SKM-1 (cell line): ENCODE results near the gene KISS1.

Source experiments
- DNase-seq: peaks from one replicate; lab custom pipeline; 2025; ENCODE audit not compliant: unreplicated experiment; lab: John Stamatoyannopoulos, UW

The KISS1 gene

DNA sequence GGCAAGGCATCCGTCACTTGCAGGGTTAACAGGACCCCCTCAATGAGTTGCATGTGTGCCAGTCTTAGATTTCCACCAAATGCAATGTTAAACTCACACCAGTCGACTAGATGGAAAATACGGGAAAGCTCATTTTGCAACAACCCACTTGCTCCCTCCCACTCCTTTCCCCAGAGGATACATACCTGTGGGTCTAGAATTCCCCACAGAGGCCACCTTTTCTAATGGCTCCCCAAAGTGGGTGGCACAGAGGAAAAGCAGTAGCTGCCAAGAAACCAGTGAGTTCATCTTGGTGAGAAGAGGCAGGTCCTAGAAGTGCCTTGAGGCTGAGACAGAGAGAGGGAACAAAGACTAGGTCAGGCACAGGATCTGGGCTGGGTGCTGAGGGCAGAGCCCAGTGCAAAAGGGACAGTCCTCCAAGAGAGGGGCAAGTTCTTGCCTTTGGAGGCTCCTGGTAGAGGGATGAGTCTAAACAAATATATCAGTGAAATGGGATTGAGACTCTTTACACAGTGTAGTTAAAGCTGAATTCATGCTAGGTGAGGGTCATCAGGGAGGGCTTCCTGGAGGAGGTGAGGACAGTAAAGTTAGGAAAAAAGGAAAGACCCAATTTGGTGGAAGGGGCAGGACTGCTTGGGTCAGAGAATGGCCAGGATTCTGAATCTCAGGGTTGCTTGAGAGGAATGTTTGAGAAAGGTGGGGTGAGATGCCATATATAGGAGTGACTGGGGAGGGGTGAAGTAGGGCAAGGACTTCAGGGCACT lies 3.5 kb downstream of the KISS1 start:
- no peak for DNase-seq

DNA sequence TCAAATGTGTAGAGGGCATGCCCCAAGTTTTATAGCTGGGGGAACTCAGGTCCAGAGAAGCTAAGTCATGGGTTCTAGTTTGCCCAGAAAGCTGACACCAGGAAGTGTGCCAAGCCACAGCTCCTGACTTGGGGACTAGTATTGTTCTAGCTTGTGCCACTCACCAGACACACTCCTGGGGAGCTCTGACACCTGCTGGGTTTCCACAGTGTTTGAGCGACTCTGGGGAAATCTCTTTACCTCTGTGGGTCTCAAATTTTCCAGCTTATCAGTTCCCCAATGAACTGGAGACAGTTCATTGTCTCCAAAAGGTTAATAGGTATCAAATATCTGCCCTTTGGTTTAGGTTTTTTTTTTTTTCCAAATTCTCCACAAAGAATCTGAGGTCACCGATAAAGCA lies 4.2 kb downstream of the KISS1 start:
- no peak for DNase-seq

DNA sequence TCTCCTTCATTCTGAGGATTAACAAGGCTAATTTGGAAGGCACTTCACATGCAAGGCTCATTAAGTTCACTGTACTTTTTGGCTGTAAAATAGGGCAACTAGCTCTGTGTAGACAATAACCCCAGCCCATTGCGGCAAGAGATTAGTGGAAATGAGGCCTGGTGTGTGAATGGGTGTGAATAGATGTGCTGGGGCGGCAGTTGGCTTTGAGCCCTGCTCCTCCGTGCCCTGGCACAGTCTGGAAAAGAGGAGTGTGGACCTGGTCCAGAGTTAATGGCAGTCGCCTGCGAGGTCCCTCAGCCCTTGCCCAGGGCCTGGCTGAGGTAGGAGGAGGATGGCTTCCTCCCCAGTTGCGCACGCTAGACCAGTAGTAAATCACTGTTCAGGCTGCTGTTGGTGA lies 4.8 kb downstream of the KISS1 start:
- no peak for DNase-seq

DNA sequence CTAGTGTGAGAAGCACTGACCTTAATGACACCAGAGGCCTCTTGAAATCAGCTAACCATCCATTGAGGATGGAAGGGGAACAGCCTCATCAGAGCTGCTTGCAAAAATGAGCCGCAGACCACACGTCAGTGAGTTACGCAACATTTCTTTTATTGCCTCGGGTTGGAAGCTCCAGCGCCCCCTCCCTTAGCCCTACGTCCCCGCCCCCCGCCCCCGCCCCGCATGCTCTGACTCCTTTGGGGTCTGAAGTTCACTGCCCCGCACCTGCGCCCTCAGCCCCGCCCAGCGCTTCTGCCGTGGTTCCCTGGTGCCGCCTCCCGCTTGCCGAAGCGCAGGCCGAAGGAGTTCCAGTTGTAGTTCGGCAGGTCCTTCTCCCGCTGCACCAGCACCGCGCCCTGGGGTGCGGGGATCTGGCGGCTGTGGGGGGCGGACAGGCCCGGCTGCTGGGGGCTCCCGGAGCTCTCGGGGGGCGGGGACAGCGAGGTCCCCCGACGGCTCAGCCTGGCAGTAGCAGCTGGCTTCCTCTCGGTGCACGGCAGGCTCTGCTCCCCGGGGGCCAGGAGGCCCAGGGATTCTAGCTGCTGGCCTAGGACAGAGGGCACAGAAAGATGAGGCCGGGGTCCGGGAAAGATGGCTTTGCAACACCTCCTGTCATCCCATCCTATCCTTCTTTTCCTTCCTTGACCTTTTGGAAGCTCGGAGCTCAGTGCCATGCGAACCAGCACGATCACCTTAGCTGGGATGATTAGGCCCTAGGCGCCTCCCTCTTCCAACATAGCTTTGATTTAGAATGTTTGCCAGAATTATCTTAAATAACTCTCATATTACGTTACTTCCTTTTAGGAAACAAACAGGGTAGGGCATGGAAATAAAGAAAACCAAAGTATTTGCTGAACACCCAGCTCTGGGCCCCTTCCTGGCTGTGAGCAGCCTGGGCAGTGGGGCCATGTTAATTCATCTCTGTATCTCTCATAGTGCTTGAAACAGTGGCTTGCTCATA lies 5.8 kb downstream of the KISS1 start:
- peak; percentile 98 for DNase-seq

DNA sequence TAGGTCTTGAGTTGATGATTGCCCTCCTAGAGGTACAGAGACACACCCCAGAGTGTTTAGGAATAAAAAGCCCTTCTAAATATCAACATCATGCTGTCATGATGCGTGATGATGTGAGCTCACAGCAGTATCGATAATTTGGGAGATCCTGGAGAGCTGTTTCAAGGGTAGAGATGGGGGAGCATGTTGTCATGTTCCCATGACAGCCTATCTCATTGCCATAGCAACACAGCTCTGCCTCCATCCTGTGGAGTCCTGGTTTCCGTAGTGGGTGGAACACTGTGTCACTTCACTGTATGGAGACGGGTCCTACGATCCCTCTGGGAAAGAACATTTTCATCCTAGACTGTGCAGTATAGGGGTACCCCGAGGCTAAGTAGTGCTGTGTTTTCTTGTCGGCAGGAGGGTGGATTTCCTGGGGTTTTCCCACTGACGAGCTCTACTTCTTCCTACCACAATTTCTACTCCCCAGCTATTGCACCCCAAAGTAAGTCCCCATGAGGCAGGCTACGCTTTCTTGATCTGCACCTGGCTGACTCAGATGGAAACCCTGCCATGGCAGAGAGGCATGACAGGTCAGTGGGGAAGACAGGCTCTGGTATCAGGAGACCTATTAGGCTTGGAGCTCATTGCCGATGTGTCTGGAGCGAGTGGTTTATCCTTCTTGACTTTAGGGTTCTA lies 7.2 kb downstream of the KISS1 start:
- DNase-seq = no peak

DNA sequence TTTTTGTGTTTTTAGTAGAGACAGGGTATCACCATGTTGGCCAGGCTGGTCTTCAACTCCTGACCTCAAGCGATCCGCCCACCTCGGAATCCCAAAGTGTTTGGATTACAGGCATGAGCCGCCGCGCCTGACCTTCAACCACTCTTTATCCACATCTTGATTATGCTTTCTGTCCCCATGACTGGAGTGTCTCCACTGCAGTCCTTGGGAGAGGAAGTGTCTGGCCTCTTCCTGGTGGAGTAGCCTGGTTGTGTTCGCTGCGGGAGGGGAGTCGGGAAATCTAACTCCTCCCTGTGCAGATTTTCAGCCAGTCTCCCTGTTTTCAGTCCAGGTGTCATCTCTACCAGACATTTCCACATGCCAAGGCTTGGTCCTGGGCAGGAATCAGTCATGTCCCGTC lies 9.7 kb downstream of the KISS1 start:
- no peak for DNase-seq

DNA sequence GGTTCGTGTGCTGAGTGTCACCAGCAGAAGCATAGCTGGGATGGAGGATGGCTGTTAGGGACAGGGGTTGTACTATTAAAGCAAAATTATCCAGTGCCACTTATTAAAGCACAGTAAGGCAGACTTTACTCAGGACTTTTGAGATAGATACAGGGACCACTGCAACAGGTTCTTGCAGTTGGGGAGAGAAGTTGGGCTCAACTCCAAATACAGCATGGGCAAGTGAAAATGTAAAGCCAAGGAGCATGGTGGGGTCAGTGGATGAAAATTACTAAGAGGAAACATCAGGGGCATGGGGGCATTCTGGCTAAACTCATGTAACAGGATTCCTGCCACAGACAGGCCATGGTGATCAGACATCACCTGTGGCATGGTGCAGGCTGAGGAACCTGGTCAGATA lies 15.2 kb downstream of the KISS1 start:
- no peak for DNase-seq

DNA sequence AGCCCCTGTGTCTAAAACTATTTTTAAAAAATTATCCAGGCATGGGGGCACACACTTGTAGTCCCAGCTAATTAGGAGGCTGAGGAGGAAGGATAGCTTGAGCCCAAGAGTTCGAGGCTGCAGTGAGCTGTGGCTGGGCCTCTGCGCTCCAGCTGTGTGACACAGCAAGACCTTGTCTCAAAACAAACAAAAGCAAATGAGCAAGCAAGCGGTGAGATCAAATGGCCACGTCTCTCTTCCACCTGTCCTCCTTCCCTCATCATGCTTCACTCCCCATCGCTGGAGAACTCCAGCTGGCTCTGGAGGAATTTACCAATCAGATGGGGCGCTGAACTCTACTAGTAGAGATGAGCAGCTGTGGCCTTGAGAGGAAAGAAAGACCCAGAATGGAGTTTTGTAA lies 16.2 kb downstream of the KISS1 start:
- no peak for DNase-seq

DNA sequence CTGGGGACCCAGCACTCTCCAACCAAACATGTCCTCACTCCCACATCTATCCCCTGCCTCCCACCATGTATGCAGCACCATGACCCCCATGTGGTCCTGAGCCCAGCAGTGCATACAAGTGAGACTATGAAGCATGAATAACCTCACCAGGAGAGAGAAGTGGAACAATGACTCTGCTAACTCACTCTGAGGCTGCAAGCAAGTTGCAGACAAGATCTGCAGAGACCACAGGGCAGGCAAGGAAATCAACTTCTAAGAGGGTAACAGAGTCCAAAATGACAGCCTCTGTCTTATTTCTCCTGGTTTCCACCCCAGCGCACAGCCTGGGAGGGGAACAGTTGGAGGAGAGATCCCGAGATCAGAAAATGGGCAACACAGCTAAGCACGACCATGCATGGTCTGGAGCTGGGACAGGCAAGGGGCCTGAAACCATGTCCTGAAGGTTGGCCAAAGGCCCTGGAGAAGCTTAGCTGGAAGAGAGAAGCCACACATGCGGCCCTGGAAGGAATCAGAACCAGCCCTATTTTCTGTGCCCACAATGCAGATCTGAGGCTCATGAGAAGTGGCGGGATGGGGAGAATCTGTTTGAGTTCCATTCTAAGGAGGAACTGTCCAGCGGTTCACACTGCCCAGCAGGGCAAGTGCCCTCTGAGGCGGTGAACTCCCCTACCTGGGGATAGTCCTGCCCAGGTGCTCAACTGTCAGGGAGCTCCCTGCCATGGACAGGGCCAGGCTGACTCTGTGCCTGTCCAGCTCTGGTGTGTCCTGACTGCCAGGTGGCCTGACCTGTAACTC lies 17.6 kb downstream of the KISS1 start:
- no peak for DNase-seq

DNA sequence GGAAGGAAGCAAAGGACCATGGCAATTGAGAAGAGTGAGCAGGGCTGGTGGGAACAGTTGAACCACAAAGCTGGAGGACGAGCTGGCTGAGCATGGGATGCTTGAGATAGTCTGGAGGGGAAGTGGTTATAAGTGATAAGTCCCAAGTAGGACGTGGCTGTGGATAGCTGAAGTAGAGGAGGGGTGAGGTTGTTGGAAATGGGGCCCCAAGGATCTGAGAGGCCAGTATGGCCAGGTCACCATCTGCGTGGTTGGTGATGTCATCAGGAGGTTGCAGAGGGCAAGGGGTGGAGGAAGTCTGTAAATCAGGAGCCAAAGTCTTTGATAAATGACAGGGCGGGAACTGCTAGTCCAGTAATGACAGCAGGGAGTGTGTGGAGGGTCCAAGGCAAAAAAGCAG lies 19.2 kb downstream of the KISS1 start:
- DNase-seq = no peak

DNA sequence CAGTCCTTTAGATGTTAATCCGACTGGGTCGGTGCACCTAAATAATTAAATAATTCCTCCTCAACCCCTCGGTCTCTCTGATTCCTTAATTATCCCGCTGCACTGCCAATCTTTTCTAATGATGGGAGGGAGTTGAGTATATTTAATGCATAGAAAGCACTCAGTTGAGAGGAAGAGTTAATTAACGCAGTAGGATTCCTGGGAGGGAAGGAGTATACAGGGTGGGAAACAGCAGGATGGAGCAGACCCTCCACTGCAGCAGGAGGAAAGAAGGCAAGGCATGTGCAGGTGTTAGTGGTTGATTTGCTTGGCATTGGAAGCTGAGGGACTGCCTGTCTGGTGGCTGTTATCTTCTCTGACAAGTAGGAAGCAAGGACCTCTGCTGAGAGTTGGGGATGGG lies 20.2 kb downstream of the KISS1 start:
- no peak for DNase-seq

DNA sequence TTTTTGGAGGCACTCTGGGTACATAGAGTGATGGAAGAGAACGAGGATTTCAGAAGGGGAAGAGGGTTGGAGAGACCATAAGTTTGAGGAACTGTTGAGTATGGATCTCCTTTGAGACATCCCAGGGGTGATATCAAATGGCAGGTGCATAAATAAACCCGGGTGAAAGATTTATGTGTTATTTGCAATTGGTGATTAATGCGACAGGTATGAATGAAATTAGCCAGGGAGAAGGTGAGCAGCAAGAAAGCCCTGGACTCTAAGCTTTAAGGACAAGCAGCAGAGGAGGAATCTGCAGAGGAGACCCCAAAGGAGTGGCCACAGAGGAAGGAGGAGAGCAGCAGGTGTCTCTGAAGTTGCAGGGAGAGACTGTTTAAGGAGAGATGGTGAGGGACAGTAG lies 21.3 kb downstream of the KISS1 start:
- DNase-seq = no peak

DNA sequence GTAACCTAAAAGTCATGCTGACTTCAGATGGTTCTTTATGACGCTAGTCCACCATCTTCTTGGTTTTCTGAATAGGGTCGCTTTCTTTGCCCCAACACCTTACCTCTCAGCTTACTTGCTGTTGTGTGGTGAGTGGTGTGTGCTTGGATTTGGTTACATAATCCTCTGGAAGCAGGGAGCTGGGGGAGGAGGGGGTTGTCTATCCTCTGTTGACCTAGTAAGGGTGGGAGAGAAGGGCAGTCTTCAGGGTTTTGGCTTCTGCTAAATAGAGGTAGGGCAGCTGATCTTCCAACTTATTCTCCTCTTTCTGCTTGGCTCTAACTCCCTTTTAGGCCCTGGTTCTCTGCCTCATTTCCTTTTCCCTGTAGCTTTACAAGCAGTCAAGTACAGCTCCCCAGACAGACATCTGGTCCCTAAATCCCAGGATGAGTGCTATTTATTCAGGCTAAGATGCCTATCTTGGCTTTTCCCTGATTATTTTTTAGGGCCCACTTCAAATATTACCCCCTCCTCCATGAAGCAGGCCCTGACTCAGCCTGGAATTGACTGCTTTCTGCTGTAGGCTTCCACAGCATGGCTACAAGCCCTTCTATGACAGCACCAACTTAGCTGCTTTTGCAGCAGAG lies 23.8 kb downstream of the KISS1 start:
- DNase-seq = no peak

DNA sequence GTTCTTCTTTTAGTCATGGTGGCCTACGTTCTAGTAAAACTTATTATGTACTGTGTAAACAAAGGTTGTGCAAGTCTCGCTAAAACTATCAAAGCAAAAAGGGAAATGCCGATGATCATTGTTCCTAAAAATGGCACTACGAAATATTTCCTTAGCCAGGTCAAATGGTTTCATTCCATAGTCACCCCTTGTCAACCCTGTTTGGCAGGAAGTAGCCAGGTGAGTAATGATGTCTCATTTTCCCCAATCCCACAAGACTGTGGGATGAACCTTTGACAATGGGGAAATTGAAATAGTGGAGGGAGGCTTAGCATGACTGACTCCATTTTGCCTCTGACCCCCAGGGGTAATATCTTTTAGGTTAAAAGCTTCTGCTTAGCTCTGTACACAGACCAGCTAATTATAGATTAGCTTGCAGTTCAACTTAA lies 24.5 kb downstream of the KISS1 start:
- no peak for DNase-seq

DNA sequence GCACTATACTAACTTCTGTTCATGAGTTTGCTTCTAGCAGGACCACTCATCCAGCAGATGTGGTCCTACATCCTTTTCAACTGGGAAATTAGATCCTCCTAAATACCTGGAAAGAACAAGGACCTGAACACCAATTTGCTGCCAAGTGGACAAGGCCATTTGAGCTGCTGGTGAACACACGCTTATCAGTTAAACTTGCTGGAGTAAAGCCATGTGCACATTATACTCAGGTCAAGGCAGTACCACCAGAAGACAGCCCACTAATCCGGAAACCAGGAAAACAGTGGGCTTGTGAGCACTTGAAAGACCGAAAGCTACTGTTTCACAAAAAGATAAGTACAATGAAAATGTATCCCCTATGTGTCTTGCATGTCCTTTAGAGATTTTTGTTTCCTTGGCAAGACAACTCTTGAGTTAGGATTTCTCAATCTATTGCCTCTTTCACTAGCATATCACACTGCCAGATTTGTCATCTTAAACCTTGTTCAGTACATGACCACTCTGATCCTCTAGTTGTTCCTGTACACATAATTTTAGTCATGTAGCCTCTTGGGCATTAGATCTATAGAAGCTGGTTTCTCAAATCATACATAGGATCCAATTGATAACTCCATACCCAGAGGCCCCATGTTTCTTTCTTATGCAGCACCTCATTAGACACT lies 25.7 kb downstream of the KISS1 start:
- DNase-seq = no peak

DNA sequence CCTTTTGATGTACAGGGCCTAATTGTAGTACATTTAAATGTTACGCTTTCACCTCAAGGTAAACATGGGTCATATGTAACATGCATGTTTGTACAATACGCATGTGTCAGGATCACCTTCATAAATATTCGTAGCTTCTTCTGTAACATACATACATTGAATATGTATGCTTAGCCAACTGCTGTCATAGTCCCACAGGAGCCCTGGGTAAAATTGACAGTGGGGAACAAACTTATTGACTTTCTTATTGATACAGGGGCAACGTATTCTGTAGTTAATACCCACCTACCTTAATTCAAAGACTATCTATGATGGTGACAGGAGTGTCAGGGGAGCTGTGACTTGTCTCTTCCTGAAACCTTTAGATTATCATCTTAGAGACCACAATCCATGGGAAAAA lies 26.4 kb downstream of the KISS1 start:
- no peak for DNase-seq

DNA sequence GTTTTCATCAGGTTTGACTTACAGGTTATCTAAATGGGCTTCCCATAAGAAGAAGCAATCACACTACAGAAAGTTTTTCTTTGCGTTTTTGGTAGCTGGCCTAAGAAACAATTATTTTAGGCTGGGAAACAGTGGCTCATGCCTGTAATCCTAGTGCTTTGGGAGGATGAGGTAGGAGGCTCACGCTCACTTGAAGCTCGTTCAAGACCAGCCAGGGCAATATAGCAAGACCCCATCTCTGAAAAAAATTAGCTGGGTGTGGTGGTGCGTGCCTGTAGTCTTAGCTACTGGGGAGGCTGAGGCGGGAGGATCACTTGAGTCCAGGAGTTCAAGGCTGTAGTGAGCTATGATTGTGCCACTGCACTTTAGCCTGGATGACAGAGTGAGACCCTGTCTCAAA lies 28.6 kb downstream of the KISS1 start:
- no peak for DNase-seq

DNA sequence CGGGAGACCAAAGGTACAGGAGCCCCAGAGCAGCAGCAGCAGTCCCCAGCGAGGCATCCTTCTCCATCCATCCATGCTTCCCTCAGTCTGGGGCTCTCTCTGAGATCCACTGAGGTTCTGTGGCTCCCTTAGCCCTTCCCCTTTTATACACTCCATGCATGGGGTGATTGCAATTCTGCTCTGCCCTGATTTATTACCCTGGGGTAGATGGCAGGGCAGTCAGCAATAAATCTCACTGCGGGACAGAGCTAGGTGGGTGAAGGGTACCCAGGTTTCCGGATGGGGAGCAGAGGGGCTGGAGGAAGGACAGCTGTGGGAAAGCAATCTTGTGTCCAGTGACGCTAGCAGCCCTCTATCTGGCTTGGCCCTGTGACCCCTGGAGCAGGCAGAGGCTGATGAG lies 30.1 kb downstream of the KISS1 start, which contains the start of gene REN:
REN (minus strand) TSS at position 119 of the 400 bp plus-strand sequence; CDS start at position 75, 44 bp downstream.
- no peak for DNase-seq

DNA sequence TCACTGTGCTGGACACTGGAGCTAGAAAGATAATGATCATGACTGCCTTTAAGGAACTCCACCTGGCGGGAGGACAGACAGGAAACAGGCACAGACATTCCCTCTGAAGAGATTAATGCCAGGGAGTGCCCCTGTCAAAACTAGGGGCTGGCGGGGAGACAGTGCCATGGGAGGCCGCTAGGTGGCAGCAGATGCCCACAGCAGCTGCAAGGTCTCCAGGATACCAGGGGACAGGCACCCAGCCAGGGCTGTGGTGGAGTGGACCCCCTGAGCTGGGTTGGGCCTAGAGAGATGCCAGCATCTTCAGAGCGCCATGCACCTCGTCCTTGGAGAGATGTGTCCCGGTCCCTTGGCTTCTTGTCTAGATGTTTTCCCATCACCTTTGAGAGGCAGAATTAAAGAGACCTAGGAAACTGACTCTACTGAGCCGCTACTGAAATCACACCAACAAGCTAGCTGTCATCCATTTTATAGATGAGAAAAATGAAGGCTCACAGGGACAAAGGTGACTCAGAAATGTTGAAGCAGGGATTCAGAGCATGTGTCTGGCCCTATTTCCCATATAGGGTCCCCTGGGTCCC lies 33.7 kb downstream of the KISS1 start:
- DNase-seq = peak; percentile 59
